Stimulated activated CD8-positive, alpha-beta memory T cell treated with anti-CD3 and anti-CD28 coated beads, Interleukin-4, amount 100 ng/mL, for 48 hours (primary cell): ENCODE results near the gene SSTR5.
A peak's percentile ranks its signal among the peaks of the same experiment; 100 is the strongest.

Source experiments
- DNase-seq: peaks from one replicate; pipeline ENCODE4 v3.0.0-alpha.2; 2020

SSTR5 gene

DNA sequence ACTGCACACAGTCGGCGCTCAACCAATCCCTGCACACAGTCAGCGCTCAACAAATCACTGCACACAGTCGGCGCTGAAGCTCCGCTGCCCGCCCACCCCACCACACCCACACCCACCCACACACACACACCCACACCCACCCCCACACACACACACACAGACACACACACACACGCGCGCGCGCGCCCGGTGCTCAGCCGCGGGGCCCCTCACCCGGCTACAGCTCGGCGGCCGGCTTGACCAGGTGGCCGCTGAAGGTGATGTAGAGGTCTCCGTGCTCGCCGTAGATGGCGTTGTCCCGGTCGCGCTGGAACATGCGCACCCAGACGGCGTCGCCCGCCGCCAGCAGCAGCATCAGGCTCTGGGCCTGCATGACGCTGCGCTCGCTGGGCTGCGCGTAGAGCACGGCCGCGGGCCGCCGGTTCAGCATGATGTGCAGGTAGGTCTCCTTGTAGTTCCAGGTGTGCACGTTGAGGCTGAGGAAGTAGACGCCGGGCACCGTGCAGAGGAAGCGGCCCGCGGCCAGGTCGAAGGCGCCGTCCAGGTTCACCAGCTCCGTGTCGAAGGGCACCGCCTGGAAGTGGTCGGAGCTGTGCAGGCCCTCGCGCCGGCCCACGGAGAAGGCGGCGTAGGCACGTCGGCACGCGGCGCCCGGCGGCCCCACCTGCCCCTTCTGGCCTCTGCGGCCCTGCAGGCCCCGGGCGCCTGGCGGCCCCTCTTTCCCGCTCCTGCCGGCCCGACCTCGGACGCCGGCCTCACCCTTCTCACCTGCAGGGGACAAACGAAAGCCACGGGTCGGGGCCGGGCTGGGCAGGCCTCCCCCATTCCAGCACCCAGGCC lies 21.0 kb downstream of the SSTR5 start:
- peak; percentile 36 for DNase-seq

DNA sequence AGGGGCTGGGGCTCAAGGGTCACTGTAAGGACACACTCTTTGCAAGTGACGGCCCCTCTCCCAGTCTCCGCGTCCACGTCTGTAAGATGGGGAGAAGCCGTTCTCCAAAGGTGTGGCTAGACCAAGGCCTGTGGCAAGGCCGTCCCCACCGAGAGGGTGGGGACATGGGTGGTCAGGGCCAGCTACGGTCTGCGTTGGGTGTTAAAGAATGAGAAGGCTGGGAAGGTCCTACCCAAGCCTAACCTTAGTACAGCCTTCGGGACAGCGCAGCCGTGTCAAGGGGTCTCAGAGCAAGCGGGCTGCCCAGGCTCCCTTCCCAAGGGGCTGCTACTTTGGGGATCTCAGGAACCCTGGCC lies 21.6 kb downstream of the SSTR5 start:
- no peak for DNase-seq

DNA sequence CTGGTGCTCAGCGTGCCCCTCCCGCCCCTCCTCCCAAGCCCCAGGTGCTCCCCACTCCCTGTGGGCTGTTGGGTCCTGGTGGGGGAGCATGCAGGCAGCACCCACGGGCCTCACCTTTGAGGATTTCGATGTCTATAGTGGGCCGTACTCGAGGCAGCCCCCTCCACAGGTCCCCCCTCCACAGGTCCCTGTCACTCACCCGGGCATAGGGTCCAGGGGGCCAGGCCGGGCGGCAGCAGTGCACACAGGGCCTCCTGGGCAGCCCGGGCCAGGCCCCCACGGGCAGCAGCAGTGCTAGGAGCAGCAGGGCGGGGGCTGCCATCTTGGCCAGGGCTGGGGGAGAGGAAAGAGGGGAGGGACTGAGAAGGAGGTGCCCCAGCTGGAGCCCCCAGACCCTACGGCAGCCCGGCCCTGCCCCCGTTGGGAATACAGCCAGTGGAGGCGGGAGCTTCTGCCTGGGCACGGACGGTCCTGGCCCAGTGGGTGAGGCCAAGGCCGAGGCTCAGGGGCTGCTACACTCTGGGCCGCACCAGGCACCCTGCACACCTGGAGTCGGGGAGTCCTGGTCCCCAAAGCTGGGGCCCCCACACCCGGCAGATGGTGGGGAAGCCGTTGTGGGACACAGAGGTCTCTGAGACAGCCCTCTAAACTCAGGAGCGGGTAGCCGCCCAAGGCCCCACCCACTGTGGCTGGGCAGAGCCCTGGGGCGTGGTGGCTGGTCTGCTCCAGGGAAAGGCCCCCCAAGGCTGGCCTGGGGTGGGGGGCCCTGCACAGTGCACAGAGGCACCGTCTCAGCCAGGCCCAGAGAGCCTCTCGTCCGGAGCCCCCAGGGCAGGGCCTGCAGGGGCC lies 22.3 kb downstream of the SSTR5 start:
- DNase-seq: no peak

DNA sequence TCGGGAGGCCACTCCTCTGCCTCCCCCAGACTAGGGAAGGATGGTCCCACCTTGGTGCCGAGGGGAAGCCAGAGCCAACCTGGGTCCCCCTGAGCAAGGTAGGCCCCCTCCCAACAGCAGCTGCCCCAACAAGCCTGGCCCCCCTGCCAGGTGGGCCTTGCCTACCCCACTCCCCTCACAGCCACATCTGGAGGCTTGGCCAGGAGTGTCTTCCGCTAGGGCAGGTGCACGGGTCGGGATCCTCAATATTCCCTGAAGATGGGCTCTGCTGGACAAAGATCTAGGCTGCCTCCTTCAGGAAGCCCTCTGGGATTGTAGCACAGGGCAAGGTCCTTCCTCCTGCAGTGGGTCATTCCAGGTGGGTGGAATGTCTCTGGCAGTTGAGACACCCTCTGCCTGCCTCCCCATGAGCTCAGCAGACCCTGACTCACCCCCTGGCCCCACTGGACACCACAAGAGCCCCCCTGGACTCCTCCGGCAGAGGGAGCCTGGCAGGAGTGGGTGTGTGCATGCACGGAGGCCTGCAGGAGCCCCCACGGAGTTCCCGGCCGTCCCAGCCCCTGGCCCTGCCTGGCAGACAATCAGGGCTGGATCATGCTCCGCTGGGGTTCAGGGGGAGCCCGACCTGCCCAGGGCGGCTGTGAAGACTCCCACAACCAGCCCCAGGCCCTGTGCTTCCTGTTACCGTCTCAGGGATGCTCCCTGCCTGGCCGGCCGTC lies 23.1 kb downstream of the SSTR5 start:
- DNase-seq: no peak

DNA sequence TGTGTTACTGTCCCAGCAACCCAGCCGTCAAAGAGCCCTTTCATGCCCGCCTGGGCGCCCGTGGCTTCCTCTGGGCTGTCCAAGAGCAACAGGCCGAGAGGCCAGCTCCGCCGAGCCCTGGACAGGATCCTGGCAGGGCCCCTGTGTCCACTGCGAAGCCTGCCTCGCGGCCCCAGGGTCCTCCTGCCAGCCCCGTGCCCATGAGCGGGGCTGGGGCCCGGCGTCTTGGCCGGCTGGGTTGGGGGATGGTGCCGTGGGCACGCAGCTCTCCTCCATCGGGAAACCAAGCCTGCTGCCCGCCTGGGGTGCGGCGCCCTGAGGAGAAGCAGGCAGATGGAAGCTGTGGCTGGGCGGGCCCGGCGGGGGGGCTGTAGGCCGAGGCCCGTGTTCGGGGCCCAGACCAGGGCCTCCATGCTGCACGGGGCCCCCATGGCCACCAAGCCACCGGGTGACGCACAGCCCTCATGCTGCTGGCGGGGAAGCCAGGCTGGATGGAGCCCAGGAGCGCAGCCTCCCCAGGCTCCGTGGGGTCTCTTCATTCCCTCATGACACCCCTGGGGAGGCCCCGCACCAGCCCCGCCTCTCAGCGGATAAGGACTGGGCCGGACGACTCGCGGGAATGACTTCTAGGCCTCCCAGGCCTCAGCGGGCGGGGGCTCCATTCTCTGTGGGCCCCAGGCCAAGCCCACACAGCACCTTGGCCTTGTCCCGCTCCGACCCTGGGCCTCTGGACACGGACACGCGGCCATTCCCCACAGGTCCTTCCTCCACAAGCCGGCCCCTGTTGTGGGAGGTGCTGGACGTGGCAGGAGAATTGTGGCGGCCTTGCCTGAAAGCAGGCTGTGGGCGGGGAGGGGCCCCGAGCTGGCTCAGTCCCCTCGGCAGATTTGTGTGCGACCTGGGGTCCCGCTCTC lies 23.9 kb downstream of the SSTR5 start, which contains the start of gene C1QTNF8:
TSS of gene C1QTNF8 (minus strand) at position 76 of the 914 bp plus-strand sequence. CDS start 1,322 bp downstream, outside the sequence.
- DNase-seq: no peak

DNA sequence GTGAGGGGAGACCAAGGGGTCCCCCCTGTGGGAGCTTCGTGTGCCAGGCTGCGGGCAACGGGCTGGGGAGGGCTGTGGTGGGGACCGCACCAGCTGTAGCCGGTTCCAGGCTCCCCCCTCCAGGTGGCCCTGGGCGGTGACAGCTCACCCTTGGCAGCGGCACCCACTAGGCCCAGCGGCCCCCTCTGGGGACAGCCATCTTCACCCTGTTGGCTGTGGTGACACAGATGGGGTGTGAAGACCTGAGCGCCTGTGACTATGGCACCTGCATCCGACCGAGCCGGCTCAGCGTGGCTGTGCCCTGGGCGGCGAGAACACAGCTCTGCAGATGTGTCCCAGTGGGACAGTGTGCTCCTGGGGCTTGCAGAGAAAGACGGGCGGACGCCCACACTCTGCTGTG lies 24.6 kb downstream of the SSTR5 start:
- no peak for DNase-seq

DNA sequence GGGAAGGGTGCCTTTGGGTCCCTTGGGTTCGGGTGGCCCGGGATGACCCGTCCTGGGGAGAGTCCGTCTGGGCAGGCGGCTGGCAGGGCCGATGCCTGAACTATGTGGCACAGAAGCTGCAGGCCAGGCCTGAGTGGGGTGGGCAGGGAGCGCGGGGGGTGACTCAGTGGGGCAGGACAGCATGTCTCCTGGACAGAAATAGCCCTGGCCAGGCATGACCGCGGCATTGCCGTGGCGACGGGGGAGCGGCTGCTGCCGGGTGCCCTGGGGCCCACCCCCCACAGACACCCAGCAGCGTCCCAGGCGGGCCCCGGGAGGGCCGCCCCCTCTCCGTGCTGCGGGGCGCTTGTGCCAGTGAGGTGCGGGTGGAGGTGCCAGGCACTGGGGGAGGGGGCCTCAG lies 25.3 kb downstream of the SSTR5 start:
- DNase-seq: no peak

DNA sequence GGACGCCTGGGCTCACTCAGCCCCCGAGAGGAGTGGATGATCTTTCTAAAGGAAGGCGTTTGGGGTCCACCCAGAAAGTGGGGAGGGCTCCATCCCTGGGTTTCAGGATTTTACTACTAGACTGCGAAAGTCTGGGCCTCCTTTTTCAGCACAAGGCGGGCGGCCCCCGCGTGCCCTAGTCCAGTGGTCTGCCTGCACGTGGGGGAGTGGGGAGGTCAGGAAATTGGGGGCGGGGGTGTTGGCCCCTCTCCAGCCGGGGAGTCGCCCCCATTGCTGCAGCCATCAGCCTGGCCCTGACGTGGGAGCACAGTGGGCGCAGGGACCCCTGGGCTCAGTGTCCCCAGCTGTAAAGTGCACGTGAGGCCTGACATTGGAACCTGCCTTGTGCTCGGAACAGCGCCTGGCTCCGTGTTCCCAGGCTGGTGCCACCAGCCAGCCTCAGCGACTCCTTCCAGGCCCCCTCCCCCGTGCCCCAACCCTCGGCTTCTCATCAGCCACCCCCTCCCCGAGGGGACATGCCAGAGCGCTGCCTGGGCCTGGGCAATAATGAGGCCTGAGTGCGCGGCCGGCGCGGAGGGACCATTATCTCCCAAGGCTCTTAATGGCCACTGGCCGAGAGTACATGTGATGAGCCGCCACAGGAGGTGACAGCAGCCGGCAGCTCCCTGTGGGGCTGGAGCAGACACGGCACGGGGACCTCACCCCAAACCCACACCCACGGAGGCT lies 25.9 kb downstream of the SSTR5 start:
- no peak for DNase-seq

DNA sequence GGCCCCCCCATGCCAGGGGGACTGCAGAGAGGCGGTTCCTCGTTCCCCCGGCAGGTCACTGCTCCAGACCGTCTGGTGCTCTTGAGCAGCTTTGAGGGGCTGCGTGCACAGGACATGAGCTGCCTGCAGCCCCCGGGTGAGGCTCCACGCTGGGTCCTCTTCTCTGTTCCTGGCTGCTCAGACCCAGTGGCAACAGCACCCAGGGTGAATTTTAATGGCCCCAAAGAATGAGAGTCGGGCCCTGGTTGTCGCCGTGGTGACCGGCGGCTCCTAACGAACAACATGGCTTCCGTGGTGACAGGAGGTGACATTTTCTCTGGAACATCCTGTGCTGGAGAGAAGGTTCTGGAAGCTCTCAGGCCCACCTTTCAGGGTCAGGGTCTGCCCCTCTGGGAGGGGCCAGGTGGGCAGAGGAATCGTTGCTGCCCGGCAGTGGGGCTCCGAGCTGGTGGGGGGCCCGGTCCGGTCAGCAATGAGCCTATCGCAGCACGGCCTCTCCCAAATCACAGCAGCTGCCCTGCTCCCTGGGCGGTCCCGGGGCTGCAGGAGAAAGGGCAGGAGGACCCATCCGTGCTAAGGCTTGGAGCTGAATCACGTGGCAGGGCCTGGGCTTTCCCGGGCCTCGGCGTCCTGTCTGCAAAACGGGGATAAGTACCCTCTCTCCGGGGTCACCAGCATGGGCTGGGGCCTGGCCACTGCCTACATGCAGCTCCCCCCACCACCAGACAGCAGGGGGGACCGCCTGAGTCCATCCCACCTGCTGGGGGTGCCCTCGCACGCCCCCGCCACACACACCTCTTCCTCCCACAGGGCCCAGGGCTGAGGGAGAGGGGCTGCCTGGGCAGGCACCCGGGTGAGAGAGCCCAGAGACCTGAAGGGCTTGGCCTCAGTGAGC lies 26.9 kb downstream of the SSTR5 start:
- no peak for DNase-seq

DNA sequence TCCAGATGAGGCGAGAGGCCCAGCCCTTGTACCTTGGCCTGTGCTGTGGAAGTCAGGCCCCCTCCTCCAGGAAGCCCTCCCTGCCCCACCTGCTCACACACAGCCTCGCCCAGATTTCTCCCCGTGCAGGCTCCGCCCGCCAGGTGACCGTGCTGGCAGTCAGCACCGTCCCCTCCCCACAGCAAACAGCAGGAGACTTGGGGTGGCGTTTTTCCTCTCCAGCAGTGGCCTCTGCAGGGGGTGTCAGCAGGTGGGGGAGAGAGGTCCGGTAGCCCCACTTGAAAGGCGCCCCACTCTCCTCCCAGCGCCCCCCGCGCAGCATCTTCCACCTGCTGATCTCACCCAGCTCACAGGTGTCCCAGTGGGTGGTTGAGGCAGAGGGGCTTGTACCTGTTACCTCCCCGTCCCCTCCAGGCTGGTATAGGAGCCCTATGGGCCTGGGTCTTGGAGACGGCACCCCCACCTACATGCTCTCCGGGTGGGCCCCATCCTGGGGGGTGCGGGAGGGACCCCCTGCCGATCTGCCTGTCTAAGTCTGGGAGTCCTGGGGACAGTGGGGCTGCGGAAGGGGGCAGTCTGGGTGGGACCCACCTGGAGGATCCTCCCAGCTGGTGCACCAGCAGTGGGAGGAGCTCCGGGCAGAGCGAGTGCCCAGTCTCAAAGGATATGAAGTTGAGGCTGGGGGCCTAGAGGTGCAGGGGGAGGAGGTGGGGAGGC lies 27.7 kb downstream of the SSTR5 start:
- no peak for DNase-seq

DNA sequence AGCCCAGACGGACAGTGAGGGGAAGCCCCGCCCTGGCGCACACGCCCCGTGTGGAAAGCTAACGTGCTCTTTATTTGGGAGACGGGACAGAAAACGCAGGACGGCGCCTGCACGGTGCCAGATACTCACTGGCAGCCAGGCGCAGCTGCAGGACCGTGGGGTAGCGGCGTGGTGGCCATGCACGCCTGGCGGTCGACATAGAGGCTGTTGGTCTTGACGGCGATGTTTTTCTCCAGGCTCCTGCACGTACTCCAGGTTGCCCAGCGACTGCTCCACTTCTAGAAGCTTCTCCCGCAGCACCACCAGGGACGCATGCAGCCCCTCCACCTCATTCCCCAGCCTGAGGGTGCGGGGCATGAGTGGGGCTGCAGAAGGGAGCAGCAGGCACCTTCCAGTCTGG lies 28.6 kb downstream of the SSTR5 start:
- DNase-seq: no peak

DNA sequence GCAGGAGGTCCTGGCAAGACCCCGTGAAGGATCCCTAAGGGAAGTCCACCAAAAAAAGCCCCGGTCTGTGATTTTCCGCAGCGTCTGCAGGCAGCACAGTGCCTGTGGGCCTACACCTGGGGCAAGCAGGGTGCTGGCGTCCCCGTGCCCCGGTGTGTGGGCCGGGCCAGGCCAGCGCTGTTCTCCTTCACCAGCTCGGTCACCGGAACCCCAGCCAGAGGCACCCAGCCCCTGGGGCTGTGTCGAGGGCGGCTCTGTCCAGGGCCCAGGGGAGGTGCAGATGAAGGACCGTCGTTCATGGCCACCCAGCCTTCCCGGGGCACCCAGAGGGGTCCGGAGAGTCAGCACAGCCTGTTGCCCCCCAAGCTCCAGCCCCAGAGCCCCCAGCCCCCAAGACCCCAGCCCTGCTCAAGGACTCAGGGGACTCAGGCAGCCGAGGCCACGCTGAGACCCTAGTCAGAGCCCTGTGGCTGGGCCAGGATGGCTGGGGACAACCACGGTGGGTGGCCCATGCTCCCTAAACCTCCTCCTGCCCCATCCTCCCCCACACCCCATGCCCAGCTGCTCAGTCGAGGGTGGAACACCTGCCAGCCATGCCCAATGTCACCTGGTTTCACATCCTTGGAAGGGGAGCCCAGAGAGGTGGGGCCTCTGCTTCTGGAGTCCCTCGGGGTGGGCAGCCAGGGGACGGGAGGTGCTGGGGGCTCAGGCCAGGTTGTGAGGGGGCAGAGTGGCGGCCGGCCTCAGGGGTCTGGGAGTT lies 29.2 kb downstream of the SSTR5 start:
- DNase-seq: no peak

DNA sequence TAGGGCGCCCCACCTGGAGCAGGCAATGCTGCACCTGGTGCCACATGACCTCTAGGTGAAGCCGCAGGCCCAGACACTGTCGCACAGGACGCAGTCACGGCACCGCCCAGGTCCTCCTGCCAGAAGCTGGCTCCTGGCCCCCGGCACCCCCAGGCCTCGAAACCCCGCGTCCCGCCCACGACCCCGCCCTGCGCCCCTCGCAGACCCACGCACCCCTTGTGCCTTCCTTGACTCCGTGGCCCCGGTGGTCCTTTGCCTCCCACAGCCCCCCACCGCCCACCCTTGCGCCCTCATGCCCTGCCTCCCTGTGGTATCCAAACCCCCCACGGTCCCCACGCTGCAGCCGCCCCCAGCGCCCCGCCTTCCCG lies 29.8 kb downstream of the SSTR5 start:
- no peak for DNase-seq

DNA sequence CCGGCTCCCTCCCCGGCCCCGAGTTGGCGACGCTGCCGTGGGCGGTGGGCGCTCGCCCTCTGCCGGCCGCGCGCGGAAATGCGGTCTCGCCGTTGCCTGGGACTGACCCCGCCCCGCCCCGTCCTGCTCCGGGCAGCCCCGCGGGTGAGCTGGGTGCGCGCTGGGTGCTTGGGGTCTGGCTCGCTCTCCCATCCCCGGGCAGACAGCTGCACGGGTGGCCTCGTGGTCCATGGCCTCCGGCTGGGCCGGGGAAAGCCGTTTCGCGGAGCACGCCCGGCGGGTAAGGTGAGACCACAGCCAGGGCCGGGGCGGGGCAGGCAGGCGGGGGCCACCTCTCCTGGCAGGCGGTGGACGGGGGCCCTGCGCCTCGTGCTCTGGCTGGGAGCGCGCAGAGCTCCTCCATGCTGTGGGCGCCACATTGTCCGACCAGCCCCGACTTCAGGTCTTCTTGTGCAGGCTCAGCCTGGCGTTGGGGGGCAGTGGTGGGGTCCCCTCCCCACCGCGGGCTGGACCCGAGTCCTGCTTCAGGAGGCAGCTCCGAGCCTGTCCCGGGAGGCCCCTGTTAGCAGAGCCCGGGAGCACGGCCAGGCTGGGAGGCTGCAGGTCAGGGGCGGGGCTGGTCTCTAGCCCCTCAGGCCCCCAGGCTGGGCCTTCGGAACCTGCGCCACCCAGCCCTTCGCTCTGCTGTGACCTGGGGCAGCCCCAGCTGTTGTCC lies 30.5 kb downstream of the SSTR5 start:
- DNase-seq: peak; percentile 85

DNA sequence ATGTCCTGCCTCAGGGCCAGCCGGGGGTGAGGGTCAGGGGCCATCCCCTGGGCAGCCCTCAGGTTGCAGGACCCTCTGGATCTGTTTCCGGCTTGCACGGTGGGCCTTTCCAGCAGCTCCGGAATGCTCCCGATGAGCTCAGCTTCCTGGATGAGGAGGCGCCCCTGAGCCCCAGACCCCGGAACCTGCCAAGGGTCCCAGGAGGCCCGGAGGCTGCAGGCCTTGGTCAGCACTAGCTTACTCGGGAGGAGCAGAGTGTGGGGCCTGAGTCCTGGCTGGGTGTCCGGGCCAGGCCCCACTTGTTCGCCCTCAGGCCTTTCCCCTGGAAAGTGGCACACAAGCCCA lies 31.1 kb downstream of the SSTR5 start:
- DNase-seq: no peak

DNA sequence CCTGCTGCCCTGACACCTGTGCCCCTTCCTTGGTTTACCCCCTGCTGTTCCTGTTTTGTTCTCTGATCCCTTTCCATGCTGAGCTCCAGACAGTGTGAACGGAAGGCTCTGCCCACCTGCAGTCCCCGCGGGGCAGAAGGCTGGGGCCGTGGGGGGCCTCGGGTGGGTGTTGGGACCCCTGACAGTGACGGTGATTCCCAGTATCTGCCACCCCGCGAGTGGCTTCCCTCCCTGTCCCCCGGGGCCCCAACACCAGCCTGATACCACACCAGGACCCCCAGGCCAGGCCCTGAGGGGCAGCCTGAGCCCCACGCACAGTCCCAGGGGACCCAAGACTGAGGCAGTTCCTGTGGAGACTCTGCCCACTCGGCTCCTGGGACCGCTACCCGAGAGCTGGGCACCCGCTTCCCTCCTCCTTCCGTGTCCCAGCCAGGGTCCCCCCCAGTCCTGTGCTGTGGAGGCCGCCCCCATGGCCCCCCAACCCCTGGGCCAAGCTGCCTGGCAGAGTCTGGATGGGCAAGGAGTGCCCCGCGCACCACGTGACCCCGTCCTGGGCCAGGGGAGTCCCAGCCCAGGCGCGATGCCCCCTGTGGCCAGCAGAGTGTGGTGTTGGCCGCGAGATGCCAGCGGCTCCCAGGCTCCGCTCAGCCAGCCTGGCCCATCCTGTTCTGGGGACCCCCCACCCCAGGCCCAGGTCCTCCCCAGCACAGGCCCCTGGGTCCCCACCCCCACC lies 33.5 kb downstream of the SSTR5 start:
- peak; percentile 69 for DNase-seq

DNA sequence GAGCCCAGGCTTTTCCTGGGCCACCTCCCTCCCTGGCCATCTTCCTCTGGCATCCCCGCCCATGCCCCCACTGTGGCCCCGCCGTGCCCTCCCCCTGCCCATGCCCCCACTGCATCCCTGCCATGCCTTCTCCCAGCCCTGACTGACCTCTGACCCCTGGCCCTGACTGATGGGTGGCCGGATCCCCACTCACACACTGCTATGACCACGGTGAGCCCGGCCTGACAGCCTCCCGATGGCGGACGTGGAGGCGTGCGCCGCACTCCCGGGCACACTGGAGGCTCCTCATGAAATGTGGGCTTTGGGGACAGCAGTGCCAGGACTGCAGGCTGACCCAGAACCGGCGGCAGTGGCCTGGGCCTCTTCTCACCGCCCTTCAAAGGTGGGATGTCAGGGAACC lies 34.1 kb downstream of the SSTR5 start:
- no peak for DNase-seq

DNA sequence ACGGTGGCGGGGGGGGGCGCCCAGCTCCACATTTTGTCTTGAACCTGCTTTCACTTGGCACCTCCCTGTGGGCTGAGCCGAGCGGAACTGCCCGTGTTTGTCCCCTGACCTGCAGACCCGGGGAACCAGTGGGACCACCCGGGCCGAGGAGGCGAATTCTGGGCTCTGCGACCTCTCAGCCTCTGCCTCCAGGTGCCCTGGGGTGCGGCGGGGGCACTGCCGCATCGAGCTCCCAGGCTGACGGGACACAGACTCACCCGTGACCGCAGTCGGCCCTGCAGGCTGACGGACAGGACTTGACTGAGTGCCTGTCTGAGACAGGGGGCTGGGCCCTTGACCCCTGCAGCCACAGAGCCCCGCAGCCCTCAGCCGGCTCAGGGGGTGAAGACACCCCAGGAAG lies 34.6 kb downstream of the SSTR5 start:
- no peak for DNase-seq
